Common myeloid progenitor, CD34-positive (primary cell): ENCODE data around the gene FAM20C.
"Not testable (repeated sequence)": the region's sequence is repeated elsewhere in the genome, so short reads cannot be mapped to it uniquely, and the experiment has no call there.

Source experiments
- CTCF ChIA-PET: fragments of 350-600 bp; sonication (Branson Sonifier 250); formaldehyde crosslinking; loops from one replicate; lab custom pipeline; 2021; ENCODE audit warnings: antibody characterized with exemption; lab: Charles Lee
- POLR2A ChIA-PET: fragments of 350-600 bp; sonication (Branson Sonifier 250); formaldehyde crosslinking; loops from one replicate; lab custom pipeline; 2021; ENCODE audit warnings: antibody characterized with exemption; lab: Charles Lee
- DNase-seq, 3 donors: peaks; one replicate each; pipeline versions ENCODE4 v3.0.0 to v3.0.0-alpha.2; 2013
- H3K27ac ChIP-seq, 2 experiments: 1 replicate in 1 of 2; 2 replicates in 1 of 2; pipeline ENCODE4 v1.7.0; 2013; ENCODE audit warnings: inconsistent platforms in 2 of 2, low read length in 2 of 2, mild to moderate bottlenecking in 2 of 2, low read depth in 1 of 2, moderate library complexity in 1 of 2; ENCODE audit not compliant: severe bottlenecking in 2 of 2, insufficient read depth in 1 of 2, poor library complexity in 1 of 2
- H3K27me3 ChIP-seq, 5 experiments: replicated peaks in 2 of 5; 1 replicate in 3 of 5; 2 replicates in 2 of 5; pipeline versions ENCODE4 v1.6.1 to v1.7.0; 2013; ENCODE audit warnings: low read length in 4 of 5, mild to moderate bottlenecking in 2 of 5, moderate library complexity in 2 of 5, inconsistent platforms in 1 of 5; ENCODE audit not compliant: insufficient read depth in 5 of 5, control insufficient read depth in 4 of 5
- H3K36me3 ChIP-seq, 4 experiments: 1 replicate in 2 of 4; 2 replicates in 2 of 4; pipeline versions ENCODE4 v1.6.1 to v1.7.0; 2013; ENCODE audit warnings: low read length in 3 of 4, control low read depth in 1 of 4, mild to moderate bottlenecking in 1 of 4; ENCODE audit not compliant: control insufficient read depth in 4 of 4, insufficient read depth in 4 of 4
- H3K4me1 ChIP-seq, 4 experiments: 1 replicate in 3 of 4; 2 replicates in 1 of 4; pipeline versions ENCODE4 v1.6.1 to v1.7.1; 2013; ENCODE audit warnings: low read length in 3 of 4, mild to moderate bottlenecking in 3 of 4, control low read depth in 1 of 4, inconsistent platforms in 1 of 4, moderate library complexity in 1 of 4; ENCODE audit not compliant: control insufficient read depth in 4 of 4, insufficient read depth in 4 of 4; ENCODE audit errors: control extremely low read depth in 1 of 4
- H3K4me3 ChIP-seq, 7 experiments: 1 replicate in 4 of 7; 2 replicates in 3 of 7; pipeline versions ENCODE4 v1.5.1 to v1.7.0; 2013; ENCODE audit warnings: mild to moderate bottlenecking in 7 of 7, low read length in 6 of 7, moderate library complexity in 6 of 7, inconsistent platforms in 2 of 7, low read depth in 2 of 7, control low read depth in 1 of 7; ENCODE audit not compliant: insufficient read depth in 4 of 7, control insufficient read depth in 1 of 7; ENCODE audit errors: extremely low read depth in 1 of 7
- H3K9me3 ChIP-seq, 5 experiments: 1 replicate in 4 of 5; 2 replicates in 1 of 5; pipeline versions ENCODE4 v1.6.1 to v1.7.1; 2013; ENCODE audit warnings: low read length in 4 of 5, mild to moderate bottlenecking in 2 of 5, inconsistent platforms in 1 of 5, low read depth in 1 of 5, moderate library complexity in 1 of 5; ENCODE audit not compliant: control insufficient read depth in 4 of 5, insufficient read depth in 2 of 5; ENCODE audit errors: control extremely low read depth in 1 of 5
- WGBS: methylation state at CpG from one replicate; pipeline ENCODE4 v1.1.5; 2013; ENCODE audit not compliant: insufficient coverage; 5-methylcytosine and 5-hydroxymethylcytosine counted together

Gene FAM20C

GRCh38 chr7:293681-294439, 101.5 kb downstream of the FAM20C start:
- Histone ChIP-seq H3K27ac (no peak overlapping the region), H3K36me3 (no peaks in the 10 kb centered on the region), H3K4me3 (no peak overlapping the region), H3K27me3 (peaks cover 3 to 65% (median 24%) of the 10 kb centered on the region in 5 experiments), H3K4me1 (no peaks in the 10 kb centered on the region), H3K9me3 (no peaks in the 10 kb centered on the region)
- ChIA-PET POLR2A (no interaction called here), CTCF (no interaction called here)
- 85% methylated on average over 20 of the region's 23 CpGs for WGBS
- DNase-seq: no peak

- H3K9me3 ChIP-seq: no peaks in the 10 kb centered on the region
- ChIA-PET CTCF (no interaction called here), POLR2A (no interaction called here)
- H3K4me1 ChIP-seq: no peaks in the 10 kb centered on the region
- no peaks in the 10 kb centered on the region for H3K36me3 ChIP-seq
- no peak for DNase-seq
- H3K4me3 ChIP-seq: no peak overlapping the region
- H3K27me3 ChIP-seq: peaks cover 3 to 58% (median 20%) of the 10 kb centered on the region in 5 experiments
- WGBS: 93% methylated on average over 19 of the region's 25 CpGs
- no peak overlapping the region for H3K27ac ChIP-seq
Measured at GRCh38 chr7:294440-295154, 102.2 kb downstream of the FAM20C start.

GRCh38 chr7:295155-296154, 103.1 kb downstream of the FAM20C start:
- WGBS: 83% methylated on average over 24 of the region's 27 CpGs
- CTCF ChIA-PET: no interaction called here

GRCh38 chr7:296373-296945, 104.1 kb downstream of the FAM20C start:
- DNase-seq: no peak
- no peak overlapping the region for H3K4me3 ChIP-seq
- no peak overlapping the region for H3K27ac ChIP-seq
- no peaks in the 10 kb centered on the region for H3K9me3 ChIP-seq
- ChIA-PET POLR2A (no interaction called here), CTCF (no interaction called here)
- peaks cover 3 to 39% (median 18%) of the 10 kb centered on the region in 5 experiments for H3K27me3 ChIP-seq
- H3K4me1 ChIP-seq: no peaks in the 10 kb centered on the region
- no peaks in the 10 kb centered on the region for H3K36me3 ChIP-seq
- WGBS: 96% methylated on average over 5 of the region's 20 CpGs

More at GRCh38 chr7:295155-296154, 103.1 kb downstream of the FAM20C start:
- DNase-seq: no peak
- no peak overlapping the region for H3K4me3 ChIP-seq
- no peaks in the 10 kb centered on the region for H3K4me1 ChIP-seq
- no peaks in the 10 kb centered on the region for H3K36me3 ChIP-seq
- no peak overlapping the region for H3K27ac ChIP-seq
- peaks cover 3 to 49% (median 18%) of the 10 kb centered on the region in 5 experiments for H3K27me3 ChIP-seq
- no peaks in the 10 kb centered on the region for H3K9me3 ChIP-seq
- POLR2A ChIA-PET: no interaction called here

GRCh38 chr7:297141-297540, 104.8 kb downstream of the FAM20C start:
- H3K4me1 ChIP-seq, CTCF ChIA-PET, H3K9me3 ChIP-seq, DNase-seq, POLR2A ChIA-PET, H3K36me3 ChIP-seq, H3K4me3 ChIP-seq, H3K27ac ChIP-seq: not testable (repeated sequence)
- WGBS: 79% methylated on average over 4 of the region's 24 CpGs
- H3K27me3 ChIP-seq: peaks cover 3 to 32% (median 17%) of the 10 kb centered on the region in 5 experiments

- 93% methylated on average over 21 of the region's 24 CpGs for WGBS
- no peaks in the 10 kb centered on the region for H3K4me1 ChIP-seq
- ChIA-PET CTCF (interaction anchor here (1.2 kb wide), 1 partner anchor 16 kb away, joined by 3 read pairs; no protein-coding TSS in a partner anchor), POLR2A (no interaction called here)
- H3K4me3 ChIP-seq: no peak overlapping the region
- DNase-seq: no peak
- H3K27ac ChIP-seq: no peak overlapping the region
- H3K27me3 ChIP-seq: peaks cover 0 to 26% (median 13%) of the 10 kb centered on the region in 5 experiments
- H3K9me3 ChIP-seq: no peaks in the 10 kb centered on the region
- H3K36me3 ChIP-seq: no peaks in the 10 kb centered on the region
Measured at GRCh38 chr7:297611-298374, 105.4 kb downstream of the FAM20C start.
